GM12878 (cell line): ENCODE data around the gene ASTL. TPM values are rescaled to one million over a fixed set of nuclear protein-coding genes. Genes with fewer than 3 reads are reported as not detected.

ENCODE experiments used
- ATAC-seq: fragments of 200-7000 bp; cut with Tn5 transposase; 3 replicates; pipeline ENCODE4 v1.9.1; 2020; ENCODE audit warnings: mild to moderate bottlenecking, moderate library complexity
- BruUV-seq: library from RNA; stranded (reverse); fragments of 400-500 nt; replicated peaks from 2 replicates; lab custom pipeline; 2021; lab: Mats Ljungman, UMichigan
- CTCF ChIA-PET: fragments of 300-600 bp; sonication (Branson Sonifier 250); formaldehyde crosslinking; extraction: SDS; loops from one replicate; lab custom pipeline; 2021; ENCODE audit warnings: inconsistent platforms; lab: Yijun Ruan, JAX
- POLR2A ChIA-PET: fragments of 350-600 bp; formaldehyde crosslinking; extraction: SDS; loops from one replicate; lab custom pipeline; 2021; ENCODE audit warnings: inconsistent platforms; lab: Charles Lee
- RAD21 ChIA-PET: fragments of 300-600 bp; sonication (Branson Sonifier 250); formaldehyde crosslinking; loops from one replicate; lab custom pipeline; 2023; ENCODE audit warnings: antibody characterized with exemption; ENCODE audit not compliant: unreplicated experiment; lab: Charles Lee
- SMC1A ChIA-PET: fragments of 300-600 bp; sonication (Branson Sonifier 250); formaldehyde crosslinking; loops from one replicate; lab custom pipeline; 2023; ENCODE audit not compliant: unreplicated experiment, uncharacterized antibody; lab: Charles Lee
- DNase-seq: peaks from one replicate; pipeline ENCODE4 v3.0.0-alpha.2; 2011; ENCODE audit warnings: low read depth, low spot score
- FAIRE-seq: peaks from 3 replicates; lab custom pipeline; 2011; peaks lifted over from hg19 to GRCh38; lab: Jason Lieb, UNC
- H2AFZ ChIP-seq: 2 replicates; pipeline ENCODE4 v1.6.0; 2011; ENCODE audit warnings: low read depth, low read length, control low read depth; ENCODE audit not compliant: control insufficient read depth
- H3K27ac ChIP-seq: 2 replicates; pipeline ENCODE4 v1.5.1; 2011; ENCODE audit warnings: control low read depth; ENCODE audit not compliant: control insufficient read depth, insufficient read depth
- H3K27me3 ChIP-seq, 2 experiments: replicated peaks in 1 of 2; 2 replicates each; pipeline versions ENCODE4 v1.6.0 to v1.6.1; 2011; ENCODE audit warnings: low read length in 1 of 2; ENCODE audit not compliant: control insufficient read depth in 2 of 2, insufficient read depth in 2 of 2
- H3K36me3 ChIP-seq, 2 experiments: 2 replicates each; pipeline ENCODE4 v1.5.1; 2011; ENCODE audit warnings: low read length in 1 of 2; ENCODE audit not compliant: control insufficient read depth in 2 of 2, insufficient read depth in 2 of 2
- H3K4me1 ChIP-seq: 2 replicates; pipeline ENCODE4 v1.6.1; 2011; ENCODE audit warnings: mild to moderate bottlenecking, low read length, moderate library complexity, mixed read lengths; ENCODE audit not compliant: control insufficient read depth, insufficient read depth
- H3K4me2 ChIP-seq: 2 replicates; pipeline ENCODE4 v1.6.0; 2011; ENCODE audit warnings: control low read depth; ENCODE audit not compliant: control insufficient read depth, insufficient read depth
- H3K4me3 ChIP-seq: fragments of 200-600 bp; sonication (generic); 2 replicates; pipeline ENCODE4 v1.5.1; 2016
- H3K79me2 ChIP-seq: 2 replicates; pipeline ENCODE4 v1.6.0; 2011; ENCODE audit warnings: low read length; ENCODE audit not compliant: control insufficient read depth, insufficient read depth
- H3K9ac ChIP-seq: 2 replicates; pipeline ENCODE4 v1.8.0; 2011; ENCODE audit warnings: low read length, control low read depth, mixed read lengths; ENCODE audit not compliant: control insufficient read depth, insufficient read depth
- H3K9me3 ChIP-seq: replicated peaks from 3 replicates; pipeline ENCODE4 v1.5.1; 2011; ENCODE audit warnings: mild to moderate bottlenecking, low read length; ENCODE audit not compliant: control insufficient read depth, insufficient read depth
- H4K20me1 ChIP-seq: 2 replicates; pipeline ENCODE4 v1.6.0; 2011; ENCODE audit not compliant: control insufficient read depth, insufficient read depth
- EED ChIP-seq: sonication (generic); IDR thresholded peaks from 2 replicates; pipeline ENCODE4 v1.6.1; 2016; ENCODE audit warnings: antibody characterized with exemption, low read depth
- HDAC2 ChIP-seq: fragments of 200-600 bp; sonication (generic); IDR thresholded peaks from 2 replicates; pipeline ENCODE4 v1.6.1; 2017
- NR2C2 ChIP-seq: IDR thresholded peaks from 2 replicates; pipeline ENCODE4 v1.6.1; 2011; ENCODE audit warnings: borderline replicate concordance, low read depth; ENCODE audit not compliant: control insufficient read depth, insufficient read length
- PBX3 ChIP-seq: IDR thresholded peaks from 2 replicates; pipeline ENCODE4 v1.6.1; 2011; ENCODE audit warnings: mild to moderate bottlenecking, low read depth, low read length, moderate library complexity; ENCODE audit not compliant: insufficient replicate concordance
- POLR2A ChIP-seq: IDR thresholded peaks from 2 replicates; pipeline ENCODE4 v1.6.1; 2011; ENCODE audit warnings: low read depth, mild to moderate bottlenecking, low read length
- SMARCA5 ChIP-seq: fragments of 450-650 bp; IDR thresholded peaks from 2 replicates; pipeline ENCODE4 v1.6.1; 2017; ENCODE audit warnings: mild to moderate bottlenecking
- SREBF1 ChIP-seq: IDR thresholded peaks from 2 replicates; pipeline ENCODE4 v1.6.1; 2012; ENCODE audit warnings: mild to moderate bottlenecking, low read length
- TBL1XR1 ChIP-seq: IDR thresholded peaks from 2 replicates; pipeline ENCODE4 v1.6.1; 2012; ENCODE audit warnings: low read depth, low read length, improper control_type of control experiment
- TCF3 ChIP-seq: IDR thresholded peaks from 2 replicates; pipeline ENCODE4 v1.6.1; 2012; ENCODE audit warnings: low read depth, mild to moderate bottlenecking, low read length, borderline replicate concordance; ENCODE audit not compliant: insufficient read depth
- YY1 ChIP-seq: IDR thresholded peaks from 2 replicates; pipeline ENCODE4 v1.6.1; 2011; ENCODE audit warnings: low read depth, mild to moderate bottlenecking, low read length
- WGBS: methylation state at CpG from one replicate; pipeline ENCODE4 v1.1.6; 2016; ENCODE audit warnings: low lambda C conversion rate; ENCODE audit not compliant: insufficient replicate concordance, insufficient coverage; ENCODE audit errors: missing lambda C conversion rate; 5-methylcytosine and 5-hydroxymethylcytosine counted together
- in situ Hi-C: fragments of 300-500 bp; cut with MboI; formaldehyde crosslinking; loops from 9 replicates; pipeline ENCODE4 v1.14.3; 2018; ENCODE audit warnings: mixed read lengths
- intact Hi-C: fragments of 100-400 bp; cut with micrococcal nuclease; formaldehyde crosslinking; loops from one replicate; pipeline ENCODE4 v1.14.2; 2022; ENCODE audit not compliant: unreplicated experiment
- polyA plus RNA-seq, 11 experiments: library from polyadenylated mRNA; depleted of rRNA in 4 of 11; unstranded in 6 of 11; stranded (reverse) in 5 of 11; fragments of >200 nt; fragmentation: Nextera tagmentation in 4 of 11; fragmentation: Illumina TruSeq in 1 of 11; extraction: Ambion mirVana in 4 of 11; extraction: Trizol in 1 of 11; gene quantifications; 1 replicate in 1 of 11; 2 replicates in 10 of 11; pipeline versions ENCODE4 v1.2.1 to v1.2.3, GENCODE V29; 2011 to 2016; ENCODE audit warnings: inconsistent platforms in 2 of 11, missing spikeins in 2 of 11, low read depth in 1 of 11
- total RNA-seq, 4 experiments: library from RNA; depleted of rRNA in 3 of 4; stranded (reverse); fragments of >200 nt in 3 of 4; fragmentation: Illumina TruSeq in 1 of 4; extraction: Trizol in 1 of 4; gene quantifications; 2 replicates each; pipeline versions ENCODE4 v1.2.1 to v1.2.3, GENCODE V29; 2013 to 2021

Gene ASTL
- total and polyA plus RNA-seq, 10 of the 15 experiments (the other 5 are each of a cell fraction or from before 2014, with no cell fraction given), result 0.18 to 1.0 (median 0.38) TPM; not detected in 4

- TF ChIP-seq PBX3, result no peak
- TF ChIP-seq HDAC2, result no peak
- TF ChIP-seq EED, result no peak
- TF ChIP-seq NR2C2, result no peak
Measured at GRCh38 chr2:96109931-96110511, 28.3 kb downstream of the ASTL start (continued).

GRCh38 chr2:96109361-96109680 lies 29.0 kb downstream of the ASTL start:
- Histone ChIP-seq H3K27ac (no peak overlapping the region), H3K4me2 (no peak overlapping the region), H2AFZ (no peak overlapping the region), H4K20me1 (no peaks in the 10 kb centered on the region), H3K9me3 (peaks cover 4% of the 10 kb centered on the region; the same call in 2 of the 3 replicates), H3K79me2 (no peaks in the 10 kb centered on the region), H3K27me3 (no peaks in the 10 kb centered on the region), H3K4me3 (no peak overlapping the region), H3K9ac (no peak overlapping the region), H3K36me3 (no peaks in the 10 kb centered on the region), H3K4me1 (no peaks in the 10 kb centered on the region)
- in situ Hi-C loops (no loop called here), intact Hi-C loops (no loop called here)
- RAD21 ChIA-PET, result interaction anchor here (1.6 kb wide), 1 partner anchor 65 kb away, joined by 5 read pairs; no protein-coding TSS in a partner anchor
- TF ChIP-seq YY1 (no peak), TBL1XR1 (no peak), SREBF1 (no peak), SMARCA5 (no peak), TCF3 (no peak), POLR2A (no peak)
- 0 out of 3 replicates have a peak, but pooled peaks have one; percentile 18 for ATAC-seq
- 10% methylated on average over 3 of the region's 3 CpGs for WGBS
- CTCF ChIA-PET, result no interaction called here
- DNase-seq, result no peak
- FAIRE-seq, result no peak
- POLR2A ChIA-PET, result no interaction called here
- no TSS peak for BruUV-seq
- SMC1A ChIA-PET, result no interaction called here
